GM18498 (cell line): ENCODE results near the gene ELFN1.

Experiments used
- ATAC-seq: cut with Tn5 transposase; IDR thresholded peaks from one replicate; pipeline ENCODE4 v1.9.1; 2021; ENCODE audit warnings: mild to moderate bottlenecking, moderate library complexity; ENCODE audit not compliant: unreplicated experiment

Gene ELFN1

DNA sequence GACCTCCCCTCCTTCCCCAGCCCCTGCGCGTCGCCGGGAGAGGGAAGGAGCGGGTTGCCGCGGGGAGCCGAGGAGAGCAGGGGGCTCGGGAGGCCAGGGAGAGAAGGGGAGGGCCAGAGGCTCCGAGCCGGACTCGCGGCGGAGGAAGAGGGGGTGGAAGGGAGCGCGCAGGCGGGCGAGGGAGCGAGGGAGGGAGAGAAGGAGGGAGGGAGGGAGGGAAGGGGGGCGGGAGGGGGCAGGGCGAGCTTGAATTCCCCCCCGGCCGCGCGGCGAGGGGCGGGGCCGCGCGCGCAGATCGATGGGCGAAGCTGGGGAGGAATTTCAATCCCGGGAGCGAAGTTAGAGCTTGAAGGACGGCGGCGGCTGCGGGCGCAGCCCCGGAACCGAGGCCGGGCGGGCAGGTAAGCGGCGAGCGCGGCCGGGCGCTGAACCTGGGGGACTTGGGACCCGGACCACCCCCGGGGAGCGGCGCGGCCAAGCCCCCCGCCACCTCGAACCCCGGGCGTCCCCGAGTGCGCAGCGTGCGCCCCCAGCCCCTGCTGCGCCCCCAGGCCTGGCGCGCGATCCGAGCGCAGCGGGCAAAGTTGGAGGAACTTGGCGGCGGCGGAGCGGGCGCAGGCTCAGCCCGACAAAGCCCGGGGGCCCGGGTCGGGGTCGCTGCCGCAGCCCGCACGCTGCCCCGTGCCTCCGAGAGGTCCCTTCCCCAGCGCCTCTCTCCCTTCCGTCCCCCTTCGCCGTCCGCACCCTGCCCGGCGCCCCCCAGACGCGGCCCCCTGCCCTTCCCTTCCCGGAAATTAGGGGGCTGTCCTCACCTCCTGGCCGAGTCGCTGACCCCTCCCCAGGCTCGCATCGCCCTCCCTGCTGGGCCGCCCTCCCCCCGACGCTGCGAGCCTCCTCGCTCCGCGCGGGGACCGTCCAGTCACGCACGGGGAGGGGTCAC is at the start of gene ELFN1:
Gene ELFN1 (plus strand): TSS at position 324 of the 940 bp plus-strand sequence. CDS start 74,320 bp downstream, outside the sequence.
- no peak for ATAC-seq

DNA sequence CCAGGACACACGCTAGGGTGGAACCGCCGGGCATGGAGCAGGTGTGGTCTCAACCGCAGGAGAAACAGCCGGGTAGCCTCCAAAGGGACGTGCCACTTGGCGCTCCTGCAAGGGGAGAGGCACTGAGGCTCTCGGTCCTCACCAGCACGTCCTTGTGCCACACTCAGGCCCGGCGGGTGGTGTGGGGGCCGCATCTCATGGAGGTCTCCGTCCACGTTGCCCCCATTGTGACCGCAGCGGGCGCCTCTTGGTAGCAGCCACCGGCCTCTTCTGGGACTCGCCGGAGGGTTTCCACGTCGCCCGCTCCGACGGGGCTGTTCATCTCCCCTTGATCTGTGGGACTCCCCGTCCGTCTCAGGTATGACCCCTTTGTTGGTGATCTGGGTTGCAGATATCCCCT is 49.2 kb upstream of the ELFN1 start:
- ATAC-seq, result no peak

DNA sequence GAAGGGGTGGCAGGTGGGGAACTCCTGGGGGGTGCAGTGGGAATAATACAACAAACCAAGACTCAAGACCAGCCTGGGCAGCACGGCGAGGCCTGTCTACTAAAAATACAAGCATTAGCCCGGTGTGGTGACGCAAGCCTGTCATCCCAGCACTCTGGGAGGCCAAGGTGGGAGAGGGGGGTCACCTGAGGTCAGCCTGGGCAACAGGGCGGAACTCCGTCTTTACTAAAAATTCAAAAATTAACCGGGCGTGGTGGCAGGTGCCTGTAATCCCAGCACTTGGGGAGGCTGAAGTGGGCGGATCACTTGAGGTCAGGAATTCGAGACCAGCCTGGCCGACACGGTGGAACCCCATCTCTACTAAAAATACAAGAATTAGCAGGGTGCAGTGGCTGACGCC is 48.4 kb upstream of the ELFN1 start:
- no peak for ATAC-seq

DNA sequence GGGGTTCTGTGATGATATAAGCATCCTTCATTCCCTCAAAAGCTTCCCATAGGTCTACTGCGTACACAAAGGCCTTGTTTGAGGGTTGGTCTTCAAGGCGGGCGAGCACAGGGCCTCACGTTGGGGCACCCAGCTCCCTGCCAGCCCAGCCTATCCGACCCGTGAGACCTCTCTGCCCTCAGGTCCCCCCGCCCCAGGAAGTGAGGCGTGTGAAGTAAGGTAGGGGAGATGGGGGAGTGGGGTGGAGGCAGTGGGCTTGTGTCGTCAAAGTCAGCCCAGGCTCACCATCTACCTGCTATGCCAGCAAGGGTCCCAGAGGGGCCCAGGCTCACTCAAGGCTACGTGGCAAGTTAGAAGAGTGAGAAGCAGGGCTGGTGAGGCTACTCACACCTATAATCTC is 47.6 kb upstream of the ELFN1 start:
- no peak for ATAC-seq

DNA sequence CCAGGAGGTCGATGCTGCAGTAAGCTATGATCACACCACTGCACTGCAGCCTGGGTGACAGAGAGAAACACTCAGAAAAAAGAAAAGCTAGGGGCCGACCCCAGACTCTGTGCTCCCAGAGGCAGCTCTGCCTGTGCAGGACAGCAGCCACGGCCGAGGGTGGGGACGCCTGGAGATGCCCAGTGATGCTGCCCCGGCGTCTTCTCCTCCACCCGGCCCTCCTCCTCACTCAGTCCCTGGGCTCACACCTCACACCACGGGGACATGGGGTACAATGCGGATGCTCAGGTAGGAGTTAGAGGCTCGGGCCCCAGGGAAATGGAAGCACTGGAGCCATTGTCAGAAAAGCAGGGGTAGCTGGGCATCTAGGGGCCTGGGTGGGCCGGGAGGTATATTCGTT is 46.3 kb upstream of the ELFN1 start:
- ATAC-seq, result no peak

DNA sequence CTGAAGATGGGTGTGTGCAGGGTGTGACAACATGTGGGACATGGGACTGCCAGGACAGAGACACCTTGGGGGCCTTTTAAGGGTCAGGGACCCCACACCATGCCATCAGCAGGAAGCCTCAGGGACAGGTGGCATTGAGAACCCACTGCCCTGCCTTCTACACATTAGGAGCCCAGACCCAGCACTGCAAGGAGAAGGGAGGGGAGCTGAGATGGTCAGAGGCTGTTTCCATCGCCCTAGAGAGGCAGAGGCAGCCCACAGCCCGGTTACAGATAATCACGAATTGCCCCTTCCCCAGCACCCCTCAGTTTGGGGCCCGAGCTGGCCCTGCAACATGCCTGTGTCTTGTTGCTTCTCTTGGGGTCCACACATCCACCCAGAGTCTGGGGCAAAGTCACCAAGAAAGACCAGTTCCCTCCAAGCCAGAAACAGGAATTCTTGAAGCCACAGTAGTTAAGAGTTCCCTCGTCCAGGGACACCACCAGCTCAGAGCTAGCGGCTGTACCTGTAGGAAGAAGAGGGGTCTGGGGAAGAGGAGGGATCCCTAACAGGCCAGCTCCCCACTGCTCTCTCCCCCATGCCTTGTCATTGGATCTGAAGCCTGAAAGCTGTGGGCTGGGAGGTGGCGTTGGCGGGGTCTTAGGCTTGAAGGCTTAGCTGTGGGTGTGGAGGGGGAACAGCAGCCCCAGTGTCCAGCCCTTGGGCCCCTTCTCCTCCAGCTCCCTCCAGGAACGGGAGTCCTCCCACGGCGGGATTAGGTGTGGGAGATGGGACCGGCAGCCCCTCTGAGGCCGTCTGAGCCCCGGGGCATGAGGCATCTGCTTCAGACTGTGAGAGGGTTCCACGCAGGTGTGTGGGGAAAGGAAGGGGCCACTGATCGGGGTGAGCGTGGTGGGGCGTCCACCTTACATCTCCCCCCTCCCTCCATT is 44.8 kb upstream of the ELFN1 start:
- no peak for ATAC-seq

- ATAC-seq, result no peak
Measured at GRCh38 chr7:1626769-1627168, 43.3 kb upstream of the ELFN1 start.

DNA sequence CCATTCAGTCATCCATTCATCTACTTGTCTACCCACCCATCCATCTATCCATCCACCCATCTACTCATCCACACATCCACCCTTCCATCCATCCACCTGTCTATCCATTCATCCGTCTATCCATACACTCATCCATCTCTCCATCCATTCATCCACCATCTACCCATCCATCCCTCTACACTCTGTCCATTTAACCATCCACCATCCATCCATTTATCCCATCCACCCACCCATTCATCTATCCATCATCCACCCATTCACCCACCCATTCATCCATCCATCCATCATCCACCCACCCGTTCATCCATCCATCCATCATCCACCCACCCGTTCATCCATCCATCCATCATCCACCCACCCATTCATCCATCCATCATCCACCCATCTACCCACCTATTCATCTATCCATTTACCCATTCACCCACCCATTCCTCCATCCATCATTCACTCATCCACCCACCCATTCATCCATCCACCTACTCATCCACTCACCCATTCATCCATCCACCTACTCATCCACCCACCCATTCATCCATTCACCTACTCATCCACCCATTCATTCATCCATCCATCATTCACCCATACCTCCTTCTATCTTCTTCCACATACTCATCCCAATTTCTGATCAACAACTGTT is 39.3 kb upstream of the ELFN1 start:
- ATAC-seq, result no peak

DNA sequence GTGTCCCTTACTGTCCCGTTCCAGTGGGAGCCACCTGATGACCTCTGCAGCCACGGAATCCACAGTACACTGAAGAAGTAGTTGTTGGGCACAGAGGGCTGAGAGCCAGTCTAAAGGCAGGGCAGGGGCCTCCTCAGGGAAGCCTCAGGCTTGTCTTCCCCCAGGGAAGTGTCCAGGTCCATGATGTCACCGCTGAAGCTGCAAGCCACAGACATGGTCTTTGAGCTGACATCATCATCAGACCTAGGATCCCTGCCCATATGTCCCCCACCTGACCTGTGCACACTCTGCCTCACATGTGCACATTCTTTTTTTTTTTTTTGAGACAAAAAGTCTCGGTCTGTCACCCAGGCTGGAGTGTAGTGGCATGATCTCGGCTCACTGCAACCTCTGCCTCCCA is 38.4 kb upstream of the ELFN1 start:
- ATAC-seq, result no peak

DNA sequence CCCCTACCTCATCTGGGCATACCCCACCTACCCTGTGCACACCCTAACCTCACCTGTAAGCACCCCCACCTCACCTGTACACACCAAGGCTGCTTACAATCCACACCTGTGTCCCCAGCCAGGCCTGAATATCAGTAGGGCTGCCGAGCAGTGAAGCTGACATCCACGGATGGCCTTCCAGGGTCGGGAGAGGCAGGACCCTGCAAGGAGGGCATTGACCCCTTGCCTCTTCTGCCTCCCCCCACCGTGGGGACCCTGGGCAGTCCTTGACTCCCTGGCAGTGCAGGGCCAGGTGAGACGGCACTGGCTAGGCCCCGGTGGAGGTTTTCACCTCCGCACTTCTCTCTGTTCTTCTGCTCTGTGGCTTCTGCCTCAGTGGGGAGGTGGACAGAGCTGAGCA is 37.6 kb upstream of the ELFN1 start:
- ATAC-seq, result no peak

DNA sequence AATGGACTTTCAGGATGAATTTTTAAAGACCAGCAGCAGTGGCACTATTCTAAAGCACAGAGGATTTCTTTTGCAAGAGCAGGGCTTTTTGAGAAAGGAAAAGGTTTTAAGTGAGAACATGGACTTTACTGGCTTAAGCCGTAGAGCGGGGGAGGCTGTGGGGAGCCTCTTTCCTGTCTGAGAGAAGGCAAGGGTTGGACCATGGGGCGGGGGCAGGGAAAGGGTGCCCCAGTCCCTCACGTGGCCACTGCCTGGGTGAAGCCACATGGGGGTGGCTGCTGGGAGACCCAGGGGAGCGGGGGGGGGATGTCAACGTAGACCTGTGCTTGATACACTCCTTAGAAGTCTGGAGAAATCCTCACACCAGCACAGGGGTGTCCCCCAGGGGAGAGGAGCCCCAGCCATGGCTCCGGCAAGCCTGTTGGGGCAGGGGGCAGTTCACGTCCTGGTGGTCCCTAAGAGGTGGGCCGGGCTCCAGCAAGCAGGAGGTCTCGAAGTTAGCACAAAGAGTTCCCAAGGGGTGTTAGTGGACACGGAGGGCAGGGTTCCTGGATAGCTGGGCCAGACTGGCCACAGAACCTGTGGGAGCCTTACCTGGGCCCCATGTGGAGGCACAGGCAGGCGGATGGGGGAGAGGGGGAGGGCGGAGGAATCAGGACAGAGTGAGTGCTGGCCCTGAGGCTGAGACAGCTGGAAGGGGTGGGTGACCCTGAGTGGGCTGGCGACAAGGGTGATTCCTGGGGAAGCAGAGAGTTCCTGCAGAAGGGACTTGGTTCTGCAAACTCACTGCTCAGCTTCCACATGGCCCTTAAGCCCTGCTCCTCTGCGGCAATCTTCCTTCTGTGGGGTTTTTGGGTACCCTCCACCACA is 36.9 kb upstream of the ELFN1 start:
- no peak for ATAC-seq

DNA sequence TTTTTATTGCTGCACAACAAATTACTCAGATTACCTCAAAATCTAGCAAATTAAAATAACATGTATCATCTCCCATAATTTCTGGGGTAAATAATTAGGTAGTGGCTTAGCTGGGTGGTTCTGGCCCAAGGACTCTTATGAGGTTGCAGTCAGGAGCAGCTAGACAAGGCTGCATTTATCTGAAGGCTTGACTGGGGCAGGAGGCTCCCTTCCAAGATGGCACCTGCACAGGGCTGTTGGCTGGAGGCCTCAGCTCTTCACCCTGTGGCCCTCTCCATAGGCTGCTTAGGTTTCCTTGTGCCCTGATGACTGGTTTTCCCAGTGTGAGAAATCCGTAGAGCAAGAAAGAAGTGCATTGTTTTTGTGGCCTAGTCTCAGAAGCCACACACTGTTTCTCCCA is 34.7 kb upstream of the ELFN1 start:
- ATAC-seq, result no peak

- no peak for ATAC-seq
Measured at GRCh38 chr7:1637155-1637554, 32.9 kb upstream of the ELFN1 start.

DNA sequence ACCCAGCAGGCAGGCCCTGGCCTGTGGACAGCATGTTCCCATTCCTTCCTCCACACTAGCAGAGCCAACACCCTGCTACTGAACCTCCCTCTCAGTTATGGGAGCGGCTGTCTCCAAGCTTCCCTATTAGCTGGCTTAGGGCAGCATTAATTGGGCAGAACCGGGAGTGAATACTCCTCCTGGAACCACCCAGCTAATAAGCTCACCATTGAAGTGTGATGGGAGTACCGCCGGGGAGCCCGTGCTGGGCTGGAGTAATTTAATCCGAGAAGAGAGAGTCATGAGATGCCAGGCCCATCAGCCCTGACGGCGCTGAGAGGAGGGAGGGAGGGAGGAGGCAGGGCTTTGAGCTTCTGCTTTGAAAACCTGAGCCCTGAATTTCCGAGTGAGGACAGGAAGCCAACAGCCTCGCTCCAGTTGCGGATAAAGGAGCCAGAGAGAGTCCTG is 31.8 kb upstream of the ELFN1 start:
- ATAC-seq, result no peak

- no peak for ATAC-seq
Measured at GRCh38 chr7:1639071-1639470, 31.0 kb upstream of the ELFN1 start.

DNA sequence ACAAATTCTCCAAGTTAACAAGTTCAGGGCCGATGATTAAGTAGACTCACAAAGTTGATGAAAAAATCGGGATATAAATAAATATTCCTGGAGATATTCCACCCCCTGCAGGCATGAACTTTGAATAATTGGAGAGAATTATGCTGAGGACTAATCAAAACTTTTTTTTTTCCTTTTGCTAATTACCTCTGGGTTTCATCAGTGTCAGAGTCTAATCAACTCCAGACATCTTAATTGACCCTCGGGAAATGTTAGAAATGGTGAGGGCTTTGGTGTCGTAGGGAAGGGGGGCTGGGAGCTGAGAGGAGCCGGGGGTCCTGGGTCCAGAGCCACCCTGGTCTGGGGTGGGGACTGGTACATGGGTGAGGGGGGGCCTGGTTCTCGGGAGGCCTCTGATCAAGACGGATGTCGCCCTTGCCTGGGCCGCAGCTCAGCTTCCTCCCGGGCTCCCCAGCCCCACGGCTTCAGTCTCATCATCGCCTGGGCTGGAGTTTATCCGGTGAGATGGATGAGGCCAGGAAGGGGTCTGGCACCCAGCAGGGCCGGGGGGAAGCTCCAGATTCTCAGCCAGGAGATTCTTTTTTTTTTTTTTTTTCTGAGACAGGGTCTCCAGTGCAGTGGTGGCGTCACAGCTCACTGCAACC is 30.4 kb upstream of the ELFN1 start:
- no peak for ATAC-seq

DNA sequence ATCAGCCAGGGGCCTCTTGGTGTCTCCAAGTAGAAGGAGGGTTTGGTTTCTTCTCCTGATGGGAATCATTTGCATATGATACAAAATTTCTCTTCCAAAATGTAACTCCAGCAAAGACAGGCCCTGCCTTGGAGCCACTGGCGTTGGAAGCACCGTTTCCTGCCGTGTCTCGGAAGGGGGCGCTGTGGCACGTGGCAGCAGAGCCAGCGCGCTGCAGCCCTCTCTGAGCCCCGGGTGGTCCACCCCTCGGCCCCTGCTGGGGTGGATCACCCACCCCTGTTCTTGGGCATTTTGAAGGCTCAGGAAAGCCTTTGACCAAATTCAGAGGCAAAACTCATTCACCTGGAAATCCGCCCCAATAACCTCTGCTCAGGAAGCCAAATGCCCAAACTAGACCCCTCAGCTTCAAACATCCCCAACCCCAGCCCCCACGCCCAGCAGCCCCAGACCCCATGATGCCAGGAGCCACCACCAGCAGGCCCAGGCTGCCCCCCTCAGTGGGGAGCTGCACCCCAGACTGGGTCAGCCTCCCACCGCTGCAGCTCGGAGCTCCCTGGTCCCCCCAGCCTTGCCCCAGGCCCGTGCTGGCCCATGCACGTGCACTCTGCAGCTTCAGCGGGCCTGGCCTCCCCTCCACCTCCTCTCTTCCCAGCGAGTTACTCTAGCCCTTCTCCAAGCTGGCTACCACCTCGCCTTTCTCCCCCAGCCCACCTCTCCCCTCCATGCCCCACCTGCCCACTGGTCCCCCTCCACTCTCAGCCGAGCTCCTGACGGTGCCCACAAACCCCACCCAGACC is 29.5 kb upstream of the ELFN1 start:
- no peak for ATAC-seq

DNA sequence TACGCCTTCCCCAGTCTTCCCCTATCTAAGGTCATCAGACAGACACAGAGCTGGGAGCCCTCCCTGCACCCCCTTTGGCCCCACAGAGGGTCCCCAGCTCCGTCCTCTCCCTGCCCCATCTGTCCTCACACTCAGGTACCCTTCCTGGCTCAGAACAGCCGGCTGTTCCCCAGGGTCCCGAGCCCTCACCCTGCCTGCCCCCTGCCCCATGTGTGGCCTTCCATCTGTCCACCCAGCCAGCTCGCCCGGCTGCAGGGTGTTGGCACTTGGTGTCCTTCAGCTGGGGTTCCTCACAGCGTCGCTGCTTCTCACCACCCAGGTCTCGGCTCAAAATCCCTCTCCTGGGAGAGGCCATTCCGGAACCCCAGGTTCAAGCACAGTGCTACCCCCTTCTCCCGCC is 28.9 kb upstream of the ELFN1 start:
- no peak for ATAC-seq

- ATAC-seq, result no peak
Measured at GRCh38 chr7:1641661-1642260, 28.3 kb upstream of the ELFN1 start.
